NCI-H2171 (cell line): ENCODE results near the gene GALNT17.
"Not testable (repeated sequence)": the region's sequence is repeated elsewhere in the genome, so short reads cannot be mapped to it uniquely, and the experiment has no call there.

Experiments used
- DNase-seq: peaks from one replicate; lab custom pipeline; 2025; lab: John Stamatoyannopoulos, UW

Gene GALNT17

GRCh38 chr7:71165708-71166107 lies 33.8 kb downstream of the GALNT17 start:
- no peak for DNase-seq

- DNase-seq, result no peak
These were observed 39.5 kb downstream of the GALNT17 start for GRCh38 chr7:71171476-71171875.

- DNase-seq, result peak; percentile 29
These were observed 42.0 kb downstream of the GALNT17 start for GRCh38 chr7:71173955-71174354.

GRCh38 chr7:71182438-71182935 lies 50.5 kb downstream of the GALNT17 start:
- DNase-seq, result no peak

GRCh38 chr7:71184136-71184535 lies 52.2 kb downstream of the GALNT17 start:
- no peak for DNase-seq

GRCh38 chr7:71184609-71185008 lies 52.7 kb downstream of the GALNT17 start:
- no peak for DNase-seq

GRCh38 chr7:71186535-71187057 lies 54.7 kb downstream of the GALNT17 start:
- no peak for DNase-seq

GRCh38 chr7:71191771-71192170 lies 59.8 kb downstream of the GALNT17 start:
- peak; percentile 60 for DNase-seq

- peak; percentile 87 for DNase-seq
These were observed 61.3 kb downstream of the GALNT17 start for GRCh38 chr7:71193099-71193810.

GRCh38 chr7:71198391-71198790 lies 66.4 kb downstream of the GALNT17 start:
- DNase-seq, result no peak

GRCh38 chr7:71198887-71199286 lies 66.9 kb downstream of the GALNT17 start:
- no peak for DNase-seq

GRCh38 chr7:71206184-71206583 lies 74.2 kb downstream of the GALNT17 start:
- no peak for DNase-seq

- DNase-seq, result peak; percentile 13
These were observed 76.9 kb downstream of the GALNT17 start for GRCh38 chr7:71208881-71209280.

GRCh38 chr7:71209484-71209883 lies 77.5 kb downstream of the GALNT17 start:
- not testable (repeated sequence) for DNase-seq

- no peak for DNase-seq
These were observed 78.3 kb downstream of the GALNT17 start for GRCh38 chr7:71210220-71210619.

- DNase-seq, result not testable (repeated sequence)
These were observed 80.5 kb downstream of the GALNT17 start for GRCh38 chr7:71212433-71212832.

- DNase-seq, result no peak
These were observed 84.3 kb downstream of the GALNT17 start for GRCh38 chr7:71216211-71216610.

- no peak for DNase-seq
These were observed 88.3 kb downstream of the GALNT17 start for GRCh38 chr7:71220210-71220695.

GRCh38 chr7:71221049-71221448 lies 89.1 kb downstream of the GALNT17 start:
- no peak for DNase-seq

- no peak for DNase-seq
These were observed 89.6 kb downstream of the GALNT17 start for GRCh38 chr7:71221549-71221948.

GRCh38 chr7:71227126-71227525 lies 95.2 kb downstream of the GALNT17 start:
- DNase-seq, result no peak

- DNase-seq, result no peak
These were observed 97.2 kb downstream of the GALNT17 start for GRCh38 chr7:71229148-71229547.

- no peak for DNase-seq
These were observed 97.8 kb downstream of the GALNT17 start for GRCh38 chr7:71229699-71230098.

GRCh38 chr7:71235253-71235652 lies 103.3 kb downstream of the GALNT17 start:
- no peak for DNase-seq
